GM23338 (cell line): ENCODE data around the gene LRFN4.
A peak's percentile ranks its signal among the peaks of the same experiment; 100 is the strongest.

Source experiments
- CREB1 ChIP-seq: fragments of 250-450 bp; sonication (Bioruptor Pico); IDR thresholded peaks from 2 replicates; pipeline ENCODE4 v1.5.0; 2020; ENCODE audit warnings: low read depth, mild to moderate bottlenecking, moderate library complexity
- EZH2 ChIP-seq: fragments of 200-600 bp; sonication (generic); IDR thresholded peaks from one replicate; pipeline ENCODE4 v1.8.0; 2017; ENCODE audit warnings: antibody characterized with exemption, mild to moderate bottlenecking, low read depth; ENCODE audit not compliant: unreplicated experiment
- JUNB ChIP-seq: IDR thresholded peaks from one replicate; pipeline ENCODE4 v1.6.1; 2016; ENCODE audit warnings: antibody characterized with exemption; ENCODE audit not compliant: unreplicated experiment
- NANOG ChIP-seq: IDR thresholded peaks from 2 replicates; pipeline ENCODE4 v1.6.1; 2016; ENCODE audit warnings: antibody characterized with exemption, borderline replicate concordance
- POLR2AphosphoS5 ChIP-seq: IDR thresholded peaks from 2 replicates; pipeline ENCODE4 v1.6.1; 2016; ENCODE audit warnings: antibody characterized with exemption, low read depth
- TF ChIP-seq, protein P1 (sequence below), 2 experiments: fragments of 200-600 bp in 1 of 2; sonication (generic) in 1 of 2; conservative IDR thresholded peaks; 2 replicates each; pipeline versions ENCODE4 v1.5.1 to v1.6.1; 2016 to 2017; ENCODE audit warnings: antibody characterized with exemption in 2 of 2, low read depth in 2 of 2, mild to moderate bottlenecking in 2 of 2, moderate library complexity in 1 of 2

DNA sequence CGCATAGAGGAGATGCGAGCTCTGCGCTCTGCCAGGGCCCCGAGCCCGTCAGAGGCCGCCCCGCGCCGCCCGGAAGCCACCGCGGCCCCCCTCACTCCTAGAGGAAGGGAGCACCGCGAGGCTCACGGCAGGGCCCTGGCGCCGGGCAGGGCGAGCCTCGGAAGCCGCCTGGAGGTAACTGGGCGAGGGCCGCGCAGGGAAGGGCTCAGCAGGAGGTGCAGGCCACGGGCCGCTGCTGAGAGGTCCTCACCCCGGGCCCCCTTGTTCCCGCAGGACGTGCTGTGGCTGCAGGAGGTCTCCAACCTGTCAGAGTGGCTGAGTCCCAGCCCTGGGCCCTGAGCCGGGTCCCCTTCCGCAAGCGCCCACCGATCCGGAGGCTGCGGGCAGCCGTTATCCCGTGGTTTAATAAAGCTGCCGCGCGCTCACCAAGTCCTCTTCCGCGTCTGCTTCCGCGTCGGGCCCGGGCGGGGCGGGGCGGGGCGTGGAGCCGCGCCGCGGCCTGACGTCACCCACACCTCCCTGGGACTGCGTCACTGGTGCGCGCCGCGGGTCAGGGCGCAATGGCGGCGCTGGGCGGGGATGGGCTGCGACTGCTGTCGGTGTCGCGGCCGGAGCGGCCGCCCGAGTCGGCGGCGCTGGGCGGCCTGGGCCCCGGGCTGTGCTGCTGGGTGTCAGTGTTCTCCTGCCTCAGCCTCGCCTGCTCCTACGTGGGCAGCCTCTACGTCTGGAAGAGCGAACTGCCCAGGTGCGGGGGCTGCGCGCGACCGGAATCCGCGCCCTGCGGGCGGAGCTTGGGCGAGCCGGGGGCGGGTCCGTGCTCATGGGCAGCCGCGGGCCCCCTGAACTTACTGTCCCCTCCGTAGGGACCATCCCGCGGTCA is 13.7 kb upstream of the LRFN4 start, which contains the start of gene RCE1:
- no peak for TF ChIP-seq NANOG
- TF ChIP-seq, protein P1, sequence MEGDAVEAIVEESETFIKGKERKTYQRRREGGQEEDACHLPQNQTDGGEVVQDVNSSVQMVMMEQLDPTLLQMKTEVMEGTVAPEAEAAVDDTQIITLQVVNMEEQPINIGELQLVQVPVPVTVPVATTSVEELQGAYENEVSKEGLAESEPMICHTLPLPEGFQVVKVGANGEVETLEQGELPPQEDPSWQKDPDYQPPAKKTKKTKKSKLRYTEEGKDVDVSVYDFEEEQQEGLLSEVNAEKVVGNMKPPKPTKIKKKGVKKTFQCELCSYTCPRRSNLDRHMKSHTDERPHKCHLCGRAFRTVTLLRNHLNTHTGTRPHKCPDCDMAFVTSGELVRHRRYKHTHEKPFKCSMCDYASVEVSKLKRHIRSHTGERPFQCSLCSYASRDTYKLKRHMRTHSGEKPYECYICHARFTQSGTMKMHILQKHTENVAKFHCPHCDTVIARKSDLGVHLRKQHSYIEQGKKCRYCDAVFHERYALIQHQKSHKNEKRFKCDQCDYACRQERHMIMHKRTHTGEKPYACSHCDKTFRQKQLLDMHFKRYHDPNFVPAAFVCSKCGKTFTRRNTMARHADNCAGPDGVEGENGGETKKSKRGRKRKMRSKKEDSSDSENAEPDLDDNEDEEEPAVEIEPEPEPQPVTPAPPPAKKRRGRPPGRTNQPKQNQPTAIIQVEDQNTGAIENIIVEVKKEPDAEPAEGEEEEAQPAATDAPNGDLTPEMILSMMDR (conservative IDR thresholded peaks at IDR 0.05; ENCODE audit: low read depth in 2 of 2): no peak
- no peak for TF ChIP-seq EZH2
- peak; percentile 87 for TF ChIP-seq POLR2AphosphoS5
- TF ChIP-seq JUNB: no peak
- peak; percentile 99 for TF ChIP-seq CREB1 (CRISPR knock-in tag)
